CD4-positive, alpha-beta T cell treated with Interleukin-6 at 100 ng/mL for 8 hours (primary cell): Measurements from ENCODE around the gene CUL7.
A peak's percentile ranks its signal among the peaks of the same experiment; 100 is the strongest.
"Not testable (repeated sequence)": the region's sequence is repeated elsewhere in the genome, so short reads cannot be mapped to it uniquely, and the experiment has no call there.

Source experiments
- DNase-seq: peaks from one replicate; pipeline ENCODE4 v3.0.0-alpha.2; 2020; ENCODE audit warnings: mixed read lengths, low spot score

The CUL7 gene

DNA sequence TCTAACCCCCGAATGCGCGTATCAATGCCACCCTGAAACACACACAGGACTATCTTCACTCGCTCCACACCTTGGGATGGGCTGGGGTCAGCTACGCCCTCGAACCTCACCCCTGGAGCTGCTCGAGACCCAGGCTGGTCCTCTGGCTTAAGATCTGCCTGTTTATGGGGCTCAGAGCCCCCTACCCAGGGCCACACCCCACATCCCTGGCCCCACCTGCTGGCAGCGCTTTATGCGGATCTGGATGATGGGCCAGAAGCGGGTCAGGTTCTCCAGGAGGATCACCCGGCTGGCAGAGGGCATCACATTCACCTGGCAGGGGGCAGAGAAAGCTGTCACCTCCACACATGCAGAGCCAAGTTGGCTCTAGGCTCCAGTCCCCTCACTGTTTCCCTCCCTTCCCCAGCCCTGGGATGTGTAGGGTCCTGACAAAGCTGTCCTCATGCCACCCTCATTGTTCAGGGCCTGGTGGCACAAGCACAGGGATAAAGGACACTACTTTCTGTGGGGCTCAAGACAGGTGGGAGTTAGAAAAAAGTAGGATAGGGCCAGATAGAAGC lies 8.2 kb downstream of the CUL7 start:
- no peak for DNase-seq

DNA sequence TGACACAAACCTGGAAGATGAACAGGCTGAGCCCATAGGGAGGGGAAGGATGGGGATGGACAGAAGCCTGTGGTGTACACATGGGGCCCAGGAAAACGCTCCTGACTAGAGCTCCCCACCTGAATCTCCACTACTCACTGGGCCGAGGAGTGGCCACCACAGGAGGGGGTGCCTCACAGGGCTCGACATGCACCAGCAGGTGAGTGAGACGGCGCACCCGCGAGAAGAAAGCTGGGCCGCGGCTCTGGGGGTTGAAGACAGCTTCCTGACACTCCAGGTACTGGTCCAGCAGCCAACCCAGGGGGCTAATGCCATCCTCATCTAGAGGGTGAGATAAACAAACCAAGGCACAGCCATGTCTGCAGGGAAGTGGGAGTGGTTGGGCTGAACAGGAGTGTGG lies 10.3 kb downstream of the CUL7 start:
- no peak for DNase-seq

GRCh38 chr6:43041475-43041874 lies 12.2 kb downstream of the CUL7 start:
- DNase-seq = not testable (repeated sequence)

GRCh38 chr6:43040542-43041257 lies 13.0 kb downstream of the CUL7 start:
- DNase-seq = no peak

DNA sequence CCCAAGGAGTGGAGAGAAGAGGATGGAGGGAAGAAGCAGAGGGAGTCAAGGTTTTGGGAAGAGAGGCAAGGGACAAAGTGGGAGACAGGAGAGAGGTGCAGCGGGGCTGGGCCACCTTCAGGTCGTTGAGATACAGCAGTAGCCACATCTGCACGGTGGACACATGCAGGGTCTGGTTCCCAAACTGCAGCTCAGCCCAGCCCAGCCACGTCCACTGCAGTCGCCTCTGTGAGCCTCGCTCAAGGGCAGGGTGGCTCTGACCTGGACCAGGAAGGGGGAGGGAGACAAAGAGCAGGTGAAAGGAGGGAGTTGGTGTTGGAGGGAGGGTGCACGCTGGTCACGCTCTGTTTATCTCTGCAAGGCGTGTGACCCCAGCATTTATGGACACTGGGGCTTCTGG lies 14.9 kb downstream of the CUL7 start:
- DNase-seq = no peak

GRCh38 chr6:43037706-43038105 lies 15.9 kb downstream of the CUL7 start:
- no peak for DNase-seq

DNA sequence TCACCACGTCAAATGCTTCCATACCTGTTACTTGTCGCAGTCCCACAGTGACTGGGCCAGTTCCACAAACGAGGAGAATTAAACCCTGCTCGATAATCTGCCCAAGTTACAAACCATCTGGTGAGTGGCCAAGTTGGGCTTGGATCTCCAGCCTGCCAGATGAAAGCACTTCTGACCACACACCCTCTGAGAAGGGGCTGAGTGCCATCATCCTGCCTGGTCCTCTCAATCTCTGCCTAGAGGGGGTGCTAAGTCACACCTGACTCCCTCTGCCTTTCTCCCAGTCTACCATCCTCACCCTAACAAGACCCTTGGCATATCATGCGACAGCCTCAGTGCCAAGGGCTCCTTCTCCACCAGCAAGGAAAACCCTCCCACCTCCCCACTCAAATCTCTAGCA lies 16.5 kb downstream of the CUL7 start:
- DNase-seq = no peak

DNA sequence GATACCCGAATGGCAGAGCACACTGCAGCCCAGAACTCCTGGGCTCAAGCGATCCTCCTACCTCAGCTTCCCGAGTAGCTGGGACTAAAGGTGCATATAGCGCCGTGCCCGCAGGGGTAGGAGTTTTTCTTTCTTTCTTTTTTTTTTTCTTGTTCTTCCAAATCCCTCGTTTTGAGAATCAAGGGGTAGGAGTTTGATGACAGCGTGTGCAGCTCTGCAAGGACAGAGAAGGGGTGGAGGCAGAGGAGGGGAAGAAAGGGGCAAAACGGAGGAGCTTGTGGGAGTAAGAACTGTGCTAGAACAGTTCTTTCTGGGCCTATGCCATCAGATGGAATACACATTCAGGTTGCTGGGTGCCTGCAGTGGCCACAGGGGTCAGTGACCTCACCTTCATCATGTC lies 16.9 kb downstream of the CUL7 start:
- DNase-seq = no peak

DNA sequence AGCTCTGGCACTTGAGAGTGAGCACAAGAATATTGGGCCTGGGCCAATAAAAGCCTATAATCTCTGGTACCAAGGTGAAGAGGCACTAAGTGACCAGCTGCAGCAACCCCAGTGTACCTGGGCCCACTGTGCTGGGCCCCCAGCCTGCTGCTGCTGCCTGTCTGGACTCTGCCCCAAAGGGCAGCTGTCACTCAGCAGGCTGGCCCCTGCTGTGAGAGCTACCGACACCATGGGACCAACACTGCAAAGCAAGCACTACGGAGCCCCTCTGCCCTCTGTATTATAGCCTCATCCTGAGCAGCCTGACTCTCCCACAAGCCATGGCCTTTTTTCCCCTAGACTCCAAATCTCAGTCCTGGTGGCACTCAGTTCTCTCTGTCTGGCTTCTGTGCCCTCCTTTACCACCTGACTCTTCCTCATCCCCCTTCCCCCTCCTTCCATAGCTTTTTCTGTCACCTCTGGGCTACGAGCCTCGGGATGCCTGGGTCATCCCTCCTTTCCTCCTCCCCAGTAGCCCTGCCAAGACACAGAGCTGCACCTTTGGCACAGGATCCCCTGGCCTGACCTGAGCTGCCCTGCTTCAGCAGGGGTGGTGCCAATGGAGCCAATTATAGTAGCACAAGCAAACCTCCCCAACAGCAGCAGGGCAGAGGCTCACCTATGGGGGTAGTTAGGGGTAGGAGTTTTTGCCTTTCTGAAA lies 18.0 kb downstream of the CUL7 start:
- no peak for DNase-seq

DNA sequence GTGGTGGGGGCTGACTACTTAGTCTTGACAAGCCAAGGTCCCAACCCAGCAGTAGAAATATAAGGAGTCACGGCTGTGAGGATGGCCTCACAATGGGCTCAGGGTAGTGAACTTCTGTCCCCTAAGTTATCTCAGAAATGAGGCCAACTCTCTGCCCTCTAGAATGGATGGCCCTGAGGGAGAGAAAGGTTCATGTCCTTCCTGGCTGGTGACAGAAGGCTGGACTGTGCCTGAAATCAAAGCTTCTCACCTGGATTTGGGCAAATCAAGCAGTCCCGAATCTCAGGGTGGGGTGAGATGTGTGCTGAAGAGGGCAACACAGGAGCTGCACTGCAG lies 19.5 kb downstream of the CUL7 start:
- no peak for DNase-seq

- DNase-seq = no peak
Observed at GRCh38 chr6:43033496-43034189, 20.0 kb downstream of the CUL7 start.

- no peak for DNase-seq
Observed at GRCh38 chr6:43032326-43032725, 21.3 kb downstream of the CUL7 start.

GRCh38 chr6:43029120-43029519 lies 24.5 kb downstream of the CUL7 start:
- no peak for DNase-seq

DNA sequence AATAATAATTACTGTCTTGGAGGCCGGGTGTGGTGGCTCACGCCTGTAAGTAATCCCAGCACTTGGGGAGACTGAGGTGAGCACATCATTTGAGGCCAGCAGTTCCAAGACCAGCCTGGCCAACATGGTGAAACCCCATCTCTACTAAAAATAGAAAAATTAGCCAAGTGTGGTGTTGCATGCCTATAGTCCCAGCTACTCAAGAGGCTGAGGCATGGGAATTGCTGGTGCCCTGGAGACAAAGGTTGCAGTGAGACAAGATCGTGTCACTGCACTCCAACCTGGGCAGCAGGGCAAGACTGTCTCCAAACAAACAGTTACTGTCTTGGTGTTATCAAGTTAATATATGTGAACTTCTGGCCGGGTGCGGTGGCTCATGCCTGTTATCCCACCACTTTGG lies 27.3 kb downstream of the CUL7 start:
- no peak for DNase-seq

GRCh38 chr6:43024436-43024835 lies 29.2 kb downstream of the CUL7 start:
- no peak for DNase-seq

GRCh38 chr6:43021270-43022047 lies 32.2 kb downstream of the CUL7 start, which contains the start of gene RRP36:
Gene RRP36 (plus strand): TSS chr6:43021623. CDS start chr6:43021655, 32 bp downstream.
- DNase-seq = peak; percentile 63

- no peak for DNase-seq
Observed at GRCh38 chr6:43020847-43021246, 32.8 kb downstream of the CUL7 start.

GRCh38 chr6:43020052-43020705 lies 33.5 kb downstream of the CUL7 start:
- no peak for DNase-seq

- DNase-seq = no peak
Observed at GRCh38 chr6:43019152-43019551, 34.5 kb downstream of the CUL7 start.

DNA sequence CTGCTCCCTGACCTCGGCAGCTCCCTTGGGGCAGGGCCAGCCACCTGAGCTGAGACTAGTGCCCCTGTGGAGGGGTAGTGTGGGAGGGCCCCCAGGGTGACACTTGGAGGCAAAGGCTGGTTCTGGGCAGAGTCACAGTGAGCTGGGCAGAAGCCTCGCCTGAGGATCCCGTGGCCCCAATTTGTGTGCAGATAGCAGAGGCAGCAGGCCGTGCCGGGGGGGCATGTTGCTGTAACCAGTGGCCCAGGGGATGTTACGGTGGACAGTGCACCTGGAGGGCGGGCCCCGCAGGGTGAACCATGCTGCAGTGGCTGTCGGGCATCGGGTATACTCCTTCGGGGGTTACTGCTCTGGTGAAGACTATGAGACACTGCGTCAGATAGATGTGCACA lies 36.7 kb downstream of the CUL7 start:
- no peak for DNase-seq

DNA sequence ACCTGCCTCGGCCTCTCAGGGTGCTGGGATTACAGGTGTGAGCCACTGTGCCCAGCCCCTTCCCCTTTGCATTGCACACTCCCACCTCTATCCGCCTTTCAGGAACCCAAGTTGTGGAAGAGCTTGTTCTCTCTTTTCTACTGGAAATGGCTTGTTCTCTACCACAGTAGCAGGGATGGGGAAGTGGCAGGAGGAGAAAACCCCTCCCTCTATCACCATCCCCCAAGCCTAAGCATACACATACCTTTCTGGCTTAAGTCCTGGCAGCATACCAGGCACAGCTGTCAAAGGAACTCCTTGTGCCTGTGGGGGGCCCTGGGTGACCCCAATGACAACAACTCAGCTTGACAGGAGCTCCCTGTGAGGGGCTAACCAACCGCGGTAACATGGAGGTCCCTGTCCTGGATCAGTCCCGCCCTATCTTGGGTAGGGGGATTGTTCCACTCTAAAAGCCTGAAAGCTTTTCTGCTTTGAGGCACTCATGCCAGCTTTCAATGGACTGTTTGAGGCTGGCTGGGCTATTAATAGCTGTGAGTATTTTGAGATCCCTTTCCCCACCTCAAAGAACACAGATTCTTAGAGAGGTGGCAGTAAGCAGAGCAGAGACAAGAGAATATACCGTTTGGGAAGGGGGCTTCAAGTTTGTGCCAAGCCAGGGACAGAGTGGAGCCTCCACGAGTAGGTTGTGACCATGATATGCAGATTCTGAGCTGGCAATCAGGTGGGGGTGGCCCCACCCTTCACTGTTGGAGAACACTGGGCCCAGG lies 37.3 kb downstream of the CUL7 start:
- DNase-seq = no peak
